SKM-1 treated with dmso at 0.1 percent for 144 hours (cell line): Measurements from ENCODE around the gene TPSB2.
"Not testable (repeated sequence)": the region's sequence is repeated elsewhere in the genome, so short reads cannot be mapped to it uniquely, and the experiment has no call there.

ENCODE experiments used
- DNase-seq: peaks from one replicate; lab custom pipeline; 2025; ENCODE audit not compliant: unreplicated experiment; lab: John Stamatoyannopoulos, UW

TPSB2 gene

DNA sequence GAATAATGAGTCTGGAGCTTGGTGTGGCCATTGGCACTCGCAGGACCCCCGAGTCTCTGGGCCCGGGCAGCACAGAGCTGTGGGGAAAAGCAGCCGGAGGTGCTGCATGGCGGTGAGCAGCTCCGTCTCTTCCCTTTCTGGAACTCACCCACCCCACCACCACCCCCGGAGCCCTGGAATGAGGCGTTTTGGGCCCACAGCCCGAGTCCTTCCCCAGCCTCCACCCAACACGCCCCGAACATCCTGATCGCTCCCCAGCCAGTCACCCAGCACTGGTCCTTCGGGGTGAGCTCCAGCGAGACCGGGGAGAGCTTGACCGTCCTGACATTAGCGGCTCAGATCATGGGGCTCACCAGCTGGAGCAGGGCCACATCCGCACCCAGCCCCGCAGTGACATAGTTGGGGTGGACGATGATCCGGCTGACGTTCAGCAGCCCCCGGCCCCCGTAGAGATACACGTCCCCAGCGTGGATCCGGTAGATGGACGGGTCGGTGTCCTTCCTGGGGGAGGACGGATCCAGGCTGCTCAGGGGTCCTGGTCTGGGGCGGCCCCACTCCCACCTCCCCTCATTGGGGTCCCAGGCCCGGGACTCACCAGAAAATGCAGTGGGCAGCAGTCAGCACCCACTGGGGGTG, 32.3 kb upstream of the TPSB2 start:
- DNase-seq: no peak

DNA sequence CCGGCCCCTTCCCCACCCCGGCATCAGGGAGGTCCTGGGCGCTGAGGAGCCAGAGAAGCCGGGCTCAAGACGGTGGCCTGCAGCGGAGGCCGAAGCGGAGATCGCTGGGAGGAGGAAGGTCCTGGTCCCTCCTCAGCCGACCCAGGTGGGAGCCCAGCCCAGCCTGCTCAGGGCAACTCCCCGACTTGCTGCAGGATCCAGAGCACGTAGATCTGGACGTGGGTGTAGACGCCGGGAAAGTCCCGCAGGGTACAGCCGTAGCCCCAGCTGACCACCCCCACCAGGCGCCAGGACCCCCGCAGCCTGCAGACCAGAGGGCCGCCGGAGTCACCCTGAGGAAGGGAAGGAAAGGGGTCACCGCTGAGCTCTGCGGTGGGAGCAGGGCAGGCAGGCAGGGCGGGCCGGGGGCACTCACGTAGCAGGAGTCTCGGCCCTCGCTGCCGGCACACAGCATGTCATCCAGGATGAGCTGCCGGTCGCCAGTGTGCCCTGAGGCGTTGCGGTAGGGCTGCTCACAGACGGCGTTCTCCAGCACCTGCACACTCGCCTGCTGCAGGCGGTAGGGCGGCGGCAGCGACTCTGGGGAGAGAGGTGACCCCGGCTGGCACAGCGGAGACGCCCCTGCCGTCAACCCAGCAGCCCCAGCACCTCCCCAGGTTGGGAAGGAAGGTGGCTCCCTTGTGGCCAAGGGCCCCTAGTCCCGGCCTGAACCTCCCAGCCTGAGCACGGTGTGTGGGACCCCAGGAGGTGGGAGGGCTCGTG, 31.3 kb upstream of the TPSB2 start:
- no peak for DNase-seq

DNA sequence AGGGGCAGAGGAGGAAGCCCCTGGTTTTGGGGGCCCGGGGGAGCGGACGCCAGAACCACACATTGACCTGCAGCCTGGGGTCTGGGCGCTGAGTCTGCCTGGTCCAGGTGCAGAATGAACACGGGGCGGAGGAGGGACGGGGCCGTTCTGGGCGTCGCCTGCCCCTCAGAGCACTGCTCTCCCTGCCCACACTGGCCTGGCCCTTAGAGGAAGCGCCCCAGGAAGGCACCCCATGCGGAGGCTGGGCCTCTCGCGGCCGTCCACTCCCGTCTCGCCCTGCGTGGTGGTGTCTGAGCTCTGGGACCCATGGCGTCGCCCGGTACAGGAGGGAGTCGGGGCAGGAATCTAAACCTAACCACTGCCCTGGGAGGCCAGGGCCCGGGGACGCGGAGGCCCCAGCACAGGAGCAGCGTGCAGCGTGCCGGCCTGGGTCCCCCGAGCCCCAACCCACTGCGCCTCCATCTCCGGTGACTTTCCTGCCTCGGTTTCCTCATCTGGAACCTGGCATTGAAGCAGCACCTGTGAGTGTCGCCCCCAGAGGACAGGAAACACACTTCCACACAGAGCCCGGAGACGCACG, 30.2 kb upstream of the TPSB2 start:
- DNase-seq: no peak

DNA sequence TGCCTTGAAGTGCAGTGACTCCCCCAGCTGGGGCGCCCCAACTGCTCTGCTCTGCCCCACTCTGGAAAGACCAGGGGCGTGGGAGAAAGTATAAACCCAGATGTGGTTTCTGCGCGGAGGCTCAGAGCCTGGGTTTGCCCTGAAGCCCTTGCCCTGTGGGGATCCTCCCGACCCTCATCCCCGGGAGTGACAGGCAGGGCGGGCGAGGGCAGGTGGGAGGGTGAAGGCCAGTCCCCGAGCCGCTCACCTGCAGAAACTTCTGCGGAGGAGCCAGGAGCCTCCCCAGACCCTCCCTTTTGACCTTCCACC, 29.7 kb upstream of the TPSB2 start:
- DNase-seq: no peak

DNA sequence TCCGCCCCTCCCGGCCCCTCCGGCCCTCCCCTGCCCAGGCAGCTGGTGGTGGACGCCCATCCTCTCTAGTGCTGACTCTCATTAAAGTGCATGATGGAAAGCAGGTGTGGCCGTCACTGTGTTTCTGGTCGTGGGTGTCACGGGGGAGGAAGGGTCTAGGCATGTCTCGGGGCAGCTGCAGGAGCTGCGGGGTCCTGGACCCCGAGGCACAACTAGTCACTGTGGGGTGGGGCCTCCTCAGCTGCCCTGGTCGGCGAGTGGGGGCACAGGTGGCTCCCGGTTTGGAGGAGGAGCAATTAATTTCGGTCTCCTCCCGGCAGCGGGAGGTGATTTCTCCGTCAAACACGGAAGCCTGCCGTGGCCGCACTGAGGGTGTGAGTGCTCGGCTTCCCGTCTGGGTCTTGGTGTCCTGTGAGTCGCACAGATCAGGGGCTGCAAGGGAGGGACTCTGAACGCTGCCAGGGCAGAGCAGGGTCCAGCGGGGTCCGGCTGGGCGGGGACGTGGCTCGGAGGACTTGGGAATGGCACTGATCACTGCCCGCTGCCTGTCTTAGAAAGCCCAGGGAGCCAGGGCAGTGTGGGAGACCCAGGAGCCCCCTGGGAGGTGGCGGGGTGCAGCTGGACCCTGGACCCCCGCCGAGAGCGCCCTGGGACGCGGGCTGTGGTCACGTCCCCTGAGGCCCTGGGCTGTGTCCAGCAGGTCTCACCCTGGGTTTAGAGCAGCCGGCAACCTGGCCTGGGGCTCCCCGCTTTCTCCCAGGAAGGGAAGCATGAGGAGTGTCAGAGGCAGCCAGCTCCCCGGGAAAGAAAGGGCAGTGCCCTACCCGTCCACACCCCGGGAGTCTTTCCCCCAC, 29.1 kb upstream of the TPSB2 start:
- DNase-seq: no peak

DNA sequence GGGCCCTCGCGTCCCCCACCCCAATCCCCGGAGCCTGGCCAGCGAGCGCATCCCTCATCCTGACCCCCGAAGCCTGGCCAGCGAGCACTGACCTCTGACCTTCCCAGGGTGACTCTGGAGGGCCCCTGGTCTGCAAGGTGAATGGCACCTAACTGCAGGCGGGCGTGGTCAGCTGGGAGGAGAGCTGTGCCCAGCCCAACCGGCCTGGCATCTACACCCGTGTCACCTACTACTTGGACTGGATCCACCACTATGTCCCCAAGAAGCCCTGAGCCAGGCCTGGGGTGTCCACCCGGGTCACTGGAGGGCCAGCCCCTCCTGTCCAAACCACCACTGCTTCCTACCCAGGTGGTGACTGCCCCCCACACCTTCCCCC, 28.2 kb upstream of the TPSB2 start:
- DNase-seq: no peak

DNA sequence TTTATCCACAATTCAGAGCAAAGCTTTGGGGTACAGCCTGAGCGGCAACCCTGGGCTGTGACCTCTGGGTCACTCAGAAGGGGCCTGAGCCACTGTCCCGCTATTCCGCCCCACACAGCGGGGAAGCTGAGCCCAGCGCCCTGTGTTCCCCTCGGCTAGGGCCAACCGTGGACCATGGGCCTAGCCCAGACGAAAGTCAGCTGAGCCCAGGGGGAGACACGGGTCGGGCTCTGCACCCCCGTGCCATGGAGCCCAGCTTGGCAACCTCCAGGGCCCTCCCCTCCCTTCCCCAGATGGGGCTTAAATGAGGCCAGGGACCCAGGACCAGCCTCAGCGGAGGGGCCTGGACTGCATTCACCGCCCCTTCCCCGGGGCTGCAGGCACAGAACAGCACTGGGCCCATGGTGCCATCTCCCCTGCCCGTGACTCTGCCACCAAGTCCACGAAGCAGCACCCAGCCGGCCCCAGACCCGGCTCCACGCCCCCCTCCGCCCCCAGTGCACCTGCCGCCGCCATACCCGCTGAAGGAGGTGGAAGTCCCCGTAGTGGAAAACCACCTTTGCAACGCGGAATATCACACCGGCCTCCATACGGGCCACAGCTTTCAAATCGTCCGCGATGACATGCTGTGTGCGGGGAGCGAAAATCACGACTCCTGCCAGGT, 27.7 kb upstream of the TPSB2 start:
- no peak for DNase-seq

DNA sequence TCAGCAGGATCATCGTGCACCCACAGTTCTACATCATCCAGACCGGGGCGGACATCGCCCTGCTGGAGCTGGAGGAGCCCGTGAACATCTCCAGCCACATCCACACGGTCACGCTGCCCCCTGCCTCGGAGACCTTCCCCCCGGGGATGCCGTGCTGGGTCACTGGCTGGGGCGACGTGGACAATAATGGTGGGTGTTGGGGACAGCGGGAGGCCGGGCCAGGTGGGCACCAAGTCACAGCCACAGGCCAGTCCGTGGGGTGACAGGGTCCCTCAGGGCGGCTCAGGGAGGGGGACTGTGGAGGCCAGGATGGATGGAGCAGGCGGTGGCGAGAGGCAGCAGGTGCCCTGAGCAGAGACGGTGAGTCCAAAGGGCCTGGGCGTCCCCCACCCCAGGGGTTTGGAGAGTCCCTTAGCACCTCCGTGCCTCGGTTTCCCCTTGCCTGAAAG, 26.9 kb upstream of the TPSB2 start:
- DNase-seq: no peak

DNA sequence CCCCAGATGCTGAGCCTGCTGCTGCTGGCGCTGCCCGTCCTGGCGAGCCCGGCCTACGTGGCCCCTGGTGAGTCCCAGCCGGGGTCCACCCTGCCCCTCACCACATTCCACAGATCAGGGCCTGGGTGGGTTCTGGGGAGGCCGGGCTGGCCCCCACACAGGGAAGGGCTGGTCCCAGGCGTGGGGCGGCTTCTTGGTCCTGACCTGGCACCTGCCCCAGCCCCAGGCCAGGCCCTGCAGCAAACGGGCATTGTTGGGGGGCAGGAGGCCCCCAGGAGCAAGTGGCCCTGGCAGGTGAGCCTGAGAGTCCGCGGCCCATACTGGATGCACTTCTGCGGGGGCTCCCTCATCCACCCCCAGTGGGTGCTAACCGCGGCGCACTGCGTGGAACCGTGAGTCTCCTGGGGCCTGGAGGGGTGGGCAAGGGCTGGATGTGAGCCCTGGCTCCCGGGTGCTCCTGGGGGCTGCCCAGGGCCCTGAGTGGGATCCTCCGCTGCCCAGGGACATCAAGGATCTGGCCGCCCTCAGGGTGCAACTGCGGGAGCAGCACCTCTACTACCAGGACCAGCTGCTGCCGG, 26.4 kb upstream of the TPSB2 start:
- DNase-seq: not testable (repeated sequence)

DNA sequence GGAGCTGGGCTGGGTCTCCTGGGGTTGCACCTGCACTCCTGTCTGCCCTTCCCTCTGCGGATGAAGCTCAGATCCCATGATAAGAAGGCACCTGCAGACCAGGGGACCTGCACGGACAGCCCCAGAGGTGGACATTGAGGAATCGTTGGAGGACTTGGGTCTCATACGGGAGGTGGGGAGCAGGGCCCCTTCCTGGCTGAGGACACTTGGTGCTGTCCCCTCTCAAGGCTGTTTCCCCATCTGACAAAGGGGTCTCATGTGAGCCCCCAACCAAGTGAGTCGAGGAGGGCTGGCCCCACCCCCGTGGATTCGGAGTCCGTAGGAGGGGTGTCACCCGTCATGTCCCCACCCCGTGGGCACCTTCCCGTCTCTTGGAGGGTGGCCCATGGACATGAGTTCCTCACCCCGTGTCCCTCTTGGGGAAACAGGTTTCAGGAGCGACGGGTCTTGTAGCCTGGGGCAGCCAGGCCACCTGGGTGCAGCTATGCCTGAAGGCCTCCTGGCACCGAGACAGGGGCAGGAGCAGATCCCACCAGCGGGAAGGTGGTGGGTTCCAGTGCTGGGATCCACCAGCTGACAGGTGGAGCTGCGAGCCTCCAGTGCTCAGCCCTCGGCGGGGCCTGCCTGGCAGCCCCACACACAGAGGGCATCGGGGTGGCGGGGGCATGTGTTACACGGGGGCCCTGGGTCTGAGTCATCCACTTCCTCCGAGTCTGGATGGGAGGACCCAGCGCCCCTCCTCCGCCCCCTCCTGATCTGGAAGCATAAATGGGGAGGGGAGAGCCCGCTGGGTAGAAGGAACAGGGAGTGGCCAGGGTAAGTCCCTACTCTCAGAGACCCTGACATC, 25.5 kb upstream of the TPSB2 start, which contains the start of gene TPSD1:
TSS of gene TPSD1 (plus strand) at position 794 of the 847 bp plus-strand sequence. CDS start 212 bp downstream, outside the sequence.
- not testable (repeated sequence) for DNase-seq

DNA sequence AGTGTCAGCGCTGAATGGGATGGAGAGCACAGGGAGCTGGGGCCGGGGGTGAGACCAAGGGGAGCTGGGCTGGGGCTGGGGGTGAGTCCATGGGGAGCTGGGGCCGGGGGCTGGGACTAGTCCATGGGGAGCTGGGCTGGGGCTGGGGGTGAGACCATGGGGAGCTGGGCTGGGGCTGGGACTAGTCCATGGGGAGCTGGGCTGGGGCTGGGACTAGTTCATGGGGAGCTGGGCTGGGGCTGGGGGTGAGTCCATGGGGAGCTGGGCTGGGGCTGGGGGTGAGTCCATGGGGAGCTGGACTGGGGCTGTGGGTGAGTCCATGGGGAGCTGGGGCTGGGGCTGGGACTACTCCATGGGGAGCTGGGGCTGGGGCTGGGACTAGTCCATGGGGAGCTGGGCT, 24.8 kb upstream of the TPSB2 start:
- not testable (repeated sequence) for DNase-seq

DNA sequence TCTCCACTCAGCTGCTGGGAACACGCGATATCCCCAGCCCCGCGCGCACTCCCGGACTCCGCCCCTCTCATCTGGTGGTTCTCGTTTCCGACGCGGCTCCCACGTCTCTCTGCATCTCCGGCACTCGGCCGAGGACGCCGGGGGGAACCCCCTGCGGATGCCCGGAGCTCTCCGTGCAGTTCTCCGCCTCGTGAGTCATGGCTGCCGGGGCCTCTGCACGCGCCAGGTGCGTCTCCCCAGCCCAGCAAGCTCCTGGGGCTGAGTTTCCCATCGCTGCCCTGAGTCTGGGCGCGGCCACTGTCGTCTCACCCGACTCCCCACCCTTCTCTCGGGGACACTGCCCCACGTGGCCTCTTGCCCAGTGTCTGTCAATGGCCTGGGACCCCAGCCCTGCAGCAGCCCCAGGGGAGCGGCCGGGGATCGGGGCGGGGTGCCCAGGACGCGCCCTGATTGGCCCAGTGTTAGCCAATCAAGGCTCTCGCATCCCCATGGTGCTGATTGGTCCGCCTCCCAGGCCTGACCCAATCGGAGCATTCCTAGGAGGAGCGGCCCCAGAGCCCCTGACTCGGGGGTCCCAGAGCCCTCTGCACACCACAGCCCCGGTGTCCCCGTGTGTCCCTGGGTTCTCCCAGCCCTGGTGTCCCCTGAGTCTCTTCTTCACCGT, 23.8 kb upstream of the TPSB2 start:
- not testable (repeated sequence) for DNase-seq

DNA sequence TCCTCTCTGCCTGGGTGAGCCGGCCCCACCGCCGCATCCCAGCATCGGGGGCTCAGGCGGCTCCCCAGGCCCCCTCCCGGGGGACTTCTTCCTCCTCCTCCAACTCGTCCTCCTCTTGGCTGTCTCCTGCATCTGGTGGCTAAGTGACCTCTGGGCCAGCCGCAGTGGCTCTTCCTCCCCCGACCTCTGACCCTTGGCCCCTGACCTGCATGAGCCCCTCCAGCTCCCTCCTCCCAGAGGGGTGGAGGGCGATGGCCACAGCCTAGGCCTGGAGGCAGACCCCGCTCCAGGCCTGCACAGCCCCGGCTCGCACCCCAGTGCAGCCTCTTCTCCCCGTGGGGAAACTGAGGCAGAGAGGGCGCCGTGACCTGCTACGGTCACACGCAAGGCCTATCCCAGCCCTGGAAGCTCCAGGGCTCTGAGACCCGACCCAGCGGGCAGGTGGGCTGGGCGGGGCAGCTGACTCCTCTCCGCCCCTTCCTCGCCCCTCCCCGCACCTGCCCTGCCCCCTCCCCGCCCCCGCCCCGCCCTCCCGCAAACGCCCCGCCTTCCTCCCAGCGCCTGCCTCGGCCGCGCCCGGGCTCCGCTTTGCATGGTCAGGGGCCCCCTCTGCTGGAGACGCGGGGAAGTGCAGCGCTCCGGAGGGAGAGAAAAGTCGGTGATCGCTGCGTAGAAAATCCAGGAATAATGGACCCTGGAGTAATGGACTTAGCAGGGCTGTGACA, 19.2 kb upstream of the TPSB2 start:
- not testable (repeated sequence) for DNase-seq

DNA sequence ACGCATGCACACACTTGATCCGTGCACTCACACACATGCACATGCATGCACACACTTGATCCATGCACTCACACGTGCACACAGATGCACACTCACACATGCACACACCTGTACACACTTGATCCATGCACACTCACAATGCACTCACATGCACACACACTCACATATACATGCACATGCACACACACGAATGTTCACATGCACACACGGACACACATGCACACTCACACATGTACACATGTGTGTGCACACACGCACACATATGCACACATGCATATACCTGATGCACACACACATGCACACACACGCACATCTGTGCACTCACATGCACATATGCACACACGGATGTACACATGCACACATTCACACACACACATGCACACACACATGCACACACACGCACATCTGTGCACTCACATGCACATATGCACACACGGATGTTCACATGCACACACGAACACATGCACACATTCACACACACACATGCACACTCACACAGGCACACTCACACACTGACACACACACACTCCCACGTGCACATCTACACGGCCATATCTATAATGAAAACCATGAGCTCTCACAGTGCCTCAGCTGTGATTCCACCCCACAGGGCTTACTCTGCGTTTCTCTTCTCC, 18.0 kb upstream of the TPSB2 start:
- DNase-seq: not testable (repeated sequence)

DNA sequence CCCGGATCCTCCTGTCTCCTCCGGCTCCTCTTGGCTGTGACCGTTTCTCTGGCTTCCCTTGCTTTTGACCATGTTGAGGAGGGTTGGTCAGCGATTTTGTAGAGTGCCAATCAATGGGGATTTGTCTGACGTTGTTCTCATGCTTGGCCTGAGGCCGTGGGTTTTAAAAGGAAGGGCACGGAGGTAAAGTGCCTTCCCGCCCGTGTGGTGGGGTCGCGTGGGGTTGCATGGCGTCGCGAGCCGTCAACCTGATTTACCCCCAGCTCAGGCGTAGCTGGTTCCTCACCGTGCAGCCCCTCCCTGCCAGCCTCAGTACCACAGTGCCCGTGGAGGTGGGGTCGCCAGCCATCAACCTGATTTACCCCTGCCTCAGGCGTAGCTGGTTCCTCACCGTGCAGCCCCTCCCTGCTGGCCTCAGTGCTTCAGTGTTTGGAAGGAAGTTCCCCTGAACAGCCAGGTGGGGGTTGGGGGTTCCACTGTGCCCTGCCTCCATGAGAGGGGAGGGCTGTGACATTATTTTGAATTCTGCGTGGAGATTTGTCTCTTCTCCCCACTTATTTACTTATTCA, 15.6 kb upstream of the TPSB2 start:
- DNase-seq: no peak

DNA sequence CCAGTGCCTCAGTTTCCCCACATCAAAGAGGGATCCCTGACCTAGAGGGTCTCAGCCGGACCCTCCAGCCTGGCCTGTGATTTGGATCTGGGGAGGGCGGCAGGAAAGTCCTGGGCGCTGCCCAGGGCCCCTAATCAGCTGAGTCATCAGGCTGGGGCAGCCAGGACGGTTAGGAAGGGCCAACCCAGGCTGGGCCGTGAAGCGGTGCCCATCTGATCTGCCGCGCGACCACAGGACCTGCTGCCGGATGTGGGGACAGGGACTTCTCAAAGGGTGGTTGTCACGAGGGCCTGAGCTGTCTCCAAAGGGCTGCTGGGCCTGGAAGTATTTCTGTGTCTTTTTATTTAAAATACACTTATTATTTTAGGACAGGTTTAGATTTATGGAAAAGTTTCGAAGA, 14.9 kb upstream of the TPSB2 start:
- DNase-seq: no peak
